Hepatocyte (in vitro differentiated cells): Measurements from ENCODE around the gene CSMD2.

ENCODE experiments used
- CTCF ChIP-seq: fragments of 200-600 bp; sonication (generic); IDR thresholded peaks from 2 replicates; pipeline ENCODE4 v1.5.1; 2016; ENCODE audit warnings: antibody characterized with exemption, mild to moderate bottlenecking; ENCODE audit not compliant: poor library complexity
- EZH2 ChIP-seq: fragments of 200-600 bp; sonication (generic); IDR thresholded peaks from 2 replicates; pipeline ENCODE4 v1.6.1; 2016; ENCODE audit warnings: antibody characterized with exemption, mild to moderate bottlenecking, borderline replicate concordance
- EZH2phosphoT487 ChIP-seq: fragments of 200-600 bp; sonication (generic); IDR thresholded peaks from one replicate; pipeline ENCODE4 v1.6.1; 2018; ENCODE audit warnings: antibody characterized with exemption, mild to moderate bottlenecking, low read depth, moderate library complexity; ENCODE audit not compliant: unreplicated experiment, severe bottlenecking

DNA sequence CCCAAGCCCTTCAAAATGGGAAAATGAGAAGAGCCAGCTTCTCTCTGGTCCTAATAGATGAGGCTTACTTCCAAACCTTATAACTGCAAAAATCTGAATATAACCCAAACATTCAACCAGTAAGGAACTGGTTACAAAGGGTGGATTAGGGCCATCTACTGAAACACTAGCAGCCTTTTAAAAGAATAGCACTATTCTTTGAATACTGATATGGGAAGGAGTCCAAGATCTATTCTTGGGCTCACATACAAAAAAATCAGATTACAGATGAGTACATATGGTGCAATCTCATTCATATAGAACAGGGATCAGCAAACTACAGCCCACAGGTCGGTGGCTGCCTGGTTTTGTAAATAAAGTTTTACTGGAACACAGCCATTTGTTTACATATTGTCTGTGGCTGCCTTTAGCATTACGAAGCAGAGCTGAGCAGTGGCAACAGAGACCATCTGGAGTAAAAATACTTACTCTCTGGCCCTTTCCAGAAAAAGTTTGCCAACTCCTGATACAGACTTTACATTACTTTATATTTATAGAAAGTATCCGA, 524.8 kb downstream of the CSMD2 start:
- TF ChIP-seq CTCF, result no peak
- TF ChIP-seq EZH2, result no peak
- TF ChIP-seq EZH2phosphoT487, result no peak
